Neutrophil (primary cell): Measurements from ENCODE around the gene DLGAP4.

ENCODE experiments used
- H3K27ac ChIP-seq: fragments of 200-600 bp; sonication (generic); 2 replicates; pipeline ENCODE4 v1.5.1; 2016; ENCODE audit warnings: mild to moderate bottlenecking, moderate library complexity
- H3K27me3 ChIP-seq: fragments of 200-600 bp; sonication (generic); 2 replicates; pipeline ENCODE4 v1.6.0; 2016; ENCODE audit warnings: mild to moderate bottlenecking
- H3K36me3 ChIP-seq: fragments of 200-600 bp; sonication (generic); 2 replicates; pipeline ENCODE4 v1.5.1; 2017
- H3K4me1 ChIP-seq, 2 experiments: fragments of 200-600 bp in 1 of 2; sonication (generic) in 1 of 2; 1 replicate in 1 of 2; 2 replicates in 1 of 2; pipeline versions ENCODE4 v1.5.1 to v1.6.1; 2013 to 2016; ENCODE audit warnings: low read depth in 1 of 2, low read length in 1 of 2, mild to moderate bottlenecking in 1 of 2, moderate library complexity in 1 of 2; ENCODE audit not compliant: control insufficient read depth in 1 of 2, insufficient read depth in 1 of 2
- H3K4me3 ChIP-seq, 2 experiments: fragments of 200-600 bp in 1 of 2; sonication (generic) in 1 of 2; 1 replicate in 1 of 2; 2 replicates in 1 of 2; pipeline ENCODE4 v1.5.1; 2013 to 2016; ENCODE audit warnings: low read depth in 1 of 2, low read length in 1 of 2, mild to moderate bottlenecking in 1 of 2, moderate library complexity in 1 of 2
- H3K9me3 ChIP-seq: fragments of 200-600 bp; sonication (generic); 2 replicates; pipeline ENCODE4 v1.5.1; 2016
- CTCF ChIP-seq: fragments of 200-600 bp; sonication (generic); IDR thresholded peaks from 2 replicates; pipeline ENCODE4 v1.5.1; 2016; ENCODE audit warnings: antibody characterized with exemption

DLGAP4 gene

GRCh38 chr20:36335206-36335870 is 29.2 kb downstream of the DLGAP4 start:
- TF ChIP-seq CTCF: no peak
- Histone ChIP-seq H3K4me3 (no peak overlapping the region), H3K4me1 (no peaks in the 10 kb centered on the region), H3K27ac (no peak overlapping the region), H3K27me3 (peaks cover 70% of the 10 kb centered on the region), H3K9me3 (no peaks in the 10 kb centered on the region), H3K36me3 (no peaks in the 10 kb centered on the region)

GRCh38 chr20:36336204-36336603 is 30.1 kb downstream of the DLGAP4 start:
- H3K4me1 ChIP-seq: no peaks in the 10 kb centered on the region
- H3K27ac ChIP-seq: no peak overlapping the region
- H3K9me3 ChIP-seq: no peaks in the 10 kb centered on the region
- H3K4me3 ChIP-seq: no peak overlapping the region
- no peaks in the 10 kb centered on the region for H3K36me3 ChIP-seq
- H3K27me3 ChIP-seq: peaks cover 69% of the 10 kb centered on the region
- TF ChIP-seq CTCF: no peak

- no peak for TF ChIP-seq CTCF
- no peaks in the 10 kb centered on the region for H3K4me1 ChIP-seq
- H3K27ac ChIP-seq: no peak overlapping the region
- no peak overlapping the region for H3K4me3 ChIP-seq
- no peaks in the 10 kb centered on the region for H3K9me3 ChIP-seq
- no peaks in the 10 kb centered on the region for H3K36me3 ChIP-seq
- peaks cover 59% of the 10 kb centered on the region for H3K27me3 ChIP-seq
Observed at GRCh38 chr20:36336954-36337704, 31.0 kb downstream of the DLGAP4 start.

- Histone ChIP-seq H3K27ac (no peak overlapping the region), H3K36me3 (no peaks in the 10 kb centered on the region), H3K4me3 (no peak overlapping the region), H3K27me3 (peaks cover 52% of the 10 kb centered on the region), H3K4me1 (no peaks in the 10 kb centered on the region), H3K9me3 (no peaks in the 10 kb centered on the region)
- TF ChIP-seq CTCF: no peak
Observed at GRCh38 chr20:36337886-36338285, 31.7 kb downstream of the DLGAP4 start.

GRCh38 chr20:36339646-36340592 is 33.8 kb downstream of the DLGAP4 start:
- Histone ChIP-seq H3K4me3 (no peak overlapping the region), H3K4me1 (no peaks in the 10 kb centered on the region), H3K9me3 (no peaks in the 10 kb centered on the region), H3K36me3 (no peaks in the 10 kb centered on the region), H3K27me3 (peaks cover 31% of the 10 kb centered on the region), H3K27ac (no peak overlapping the region)
- no peak for TF ChIP-seq CTCF
